Measurements from ENCODE around the gene SNAPIN.

The SNAPIN gene

DNA sequence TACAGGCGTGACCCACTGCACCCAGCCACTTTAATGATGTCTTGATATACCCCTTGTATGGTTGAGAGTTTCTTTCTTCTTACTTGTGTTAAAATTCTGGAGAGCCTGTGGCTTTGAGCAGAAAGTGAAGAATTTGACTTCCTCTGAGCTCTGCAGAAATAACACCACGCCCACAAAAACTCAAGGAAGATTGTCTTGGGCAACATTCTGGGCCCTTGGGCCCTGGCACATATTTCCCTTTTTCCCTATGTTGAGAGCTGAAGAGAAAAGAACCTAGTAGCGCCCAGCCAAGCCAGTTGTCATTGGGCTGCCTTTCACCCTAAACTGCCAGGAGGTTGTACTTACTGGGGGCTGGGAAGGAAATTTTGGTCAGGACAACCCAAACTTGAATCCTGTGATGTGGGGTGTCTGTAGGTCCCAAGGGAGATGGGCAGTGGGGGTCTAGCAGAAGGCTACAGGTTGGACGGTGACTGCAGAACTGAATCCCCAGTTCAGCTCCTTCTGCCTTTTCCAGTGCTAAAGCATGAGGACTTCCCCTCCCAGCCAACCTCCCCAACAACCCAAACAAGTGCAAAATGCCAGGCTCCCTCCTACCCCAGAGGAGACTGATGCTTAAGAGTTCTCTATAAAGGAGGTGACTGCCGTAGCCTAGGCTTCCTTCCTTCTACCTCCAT lies 11.7 kb upstream of the SNAPIN start:
- no peak for DNase-seq (ENCODE audit: low spot score)
- TF ChIP-seq CTCF (IDR thresholded peaks at IDR 0.05; ENCODE audit: borderline replicate concordance, control extremely low read depth, extremely low read depth, insufficient read depth, missing control alignments), result no peak

GRCh38 chr1:153647346-153647714 lies 11.2 kb upstream of the SNAPIN start:
- in situ Hi-C loops (cut with MboI; ENCODE audit: low sequenced_read_pairs, unreplicated experiment), result no loop called here
- no peak for TF ChIP-seq CTCF (IDR thresholded peaks at IDR 0.05; ENCODE audit: borderline replicate concordance, control extremely low read depth, extremely low read depth, insufficient read depth, missing control alignments)
- no peak for DNase-seq (ENCODE audit: low spot score)

More for the DNA sequence above, 11.7 kb upstream of the SNAPIN start:
- in situ Hi-C loops (cut with MboI; ENCODE audit: low sequenced_read_pairs, unreplicated experiment), result no loop called here

GRCh38 chr1:153648000-153648643 lies 10.4 kb upstream of the SNAPIN start:
- no peak for TF ChIP-seq CTCF (IDR thresholded peaks at IDR 0.05; ENCODE audit: borderline replicate concordance, control extremely low read depth, extremely low read depth, insufficient read depth, missing control alignments)
- in situ Hi-C loops (cut with MboI; ENCODE audit: low sequenced_read_pairs, unreplicated experiment), result no loop called here
- no peak for DNase-seq (ENCODE audit: low spot score)

- no peak for TF ChIP-seq CTCF (IDR thresholded peaks at IDR 0.05; ENCODE audit: borderline replicate concordance, control extremely low read depth, extremely low read depth, insufficient read depth, missing control alignments)
Observed at GRCh38 chr1:153649137-153649862, 9.2 kb upstream of the SNAPIN start.

DNA sequence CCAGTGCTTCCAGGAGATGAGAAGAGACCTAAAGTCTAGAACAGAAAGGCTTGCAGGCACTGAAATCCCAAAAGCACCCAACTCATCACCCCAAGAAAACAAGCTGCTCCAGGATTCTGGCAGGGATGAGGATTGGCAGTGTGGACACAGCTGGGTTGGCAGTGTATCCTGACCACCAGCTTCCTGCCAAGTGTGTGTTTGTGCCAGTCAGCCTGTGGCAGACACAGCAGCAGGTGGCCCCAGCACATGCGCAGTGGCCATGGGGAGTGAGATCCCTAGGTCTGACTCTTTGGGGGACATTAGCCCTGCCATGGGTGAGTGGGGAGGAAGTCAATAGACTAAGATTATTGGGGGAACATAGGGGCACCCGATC lies 8.7 kb upstream of the SNAPIN start:
- in situ Hi-C loops (cut with MboI; ENCODE audit: low sequenced_read_pairs, unreplicated experiment), result no loop called here
- no peak for TF ChIP-seq CTCF (IDR thresholded peaks at IDR 0.05; ENCODE audit: borderline replicate concordance, control extremely low read depth, extremely low read depth, insufficient read depth, missing control alignments)
- DNase-seq (ENCODE audit: low spot score), result no peak

More at GRCh38 chr1:153649137-153649862, 9.2 kb upstream of the SNAPIN start:
- no peak for DNase-seq (ENCODE audit: low spot score)
- in situ Hi-C loops (cut with MboI; ENCODE audit: low sequenced_read_pairs, unreplicated experiment), result no loop called here

DNA sequence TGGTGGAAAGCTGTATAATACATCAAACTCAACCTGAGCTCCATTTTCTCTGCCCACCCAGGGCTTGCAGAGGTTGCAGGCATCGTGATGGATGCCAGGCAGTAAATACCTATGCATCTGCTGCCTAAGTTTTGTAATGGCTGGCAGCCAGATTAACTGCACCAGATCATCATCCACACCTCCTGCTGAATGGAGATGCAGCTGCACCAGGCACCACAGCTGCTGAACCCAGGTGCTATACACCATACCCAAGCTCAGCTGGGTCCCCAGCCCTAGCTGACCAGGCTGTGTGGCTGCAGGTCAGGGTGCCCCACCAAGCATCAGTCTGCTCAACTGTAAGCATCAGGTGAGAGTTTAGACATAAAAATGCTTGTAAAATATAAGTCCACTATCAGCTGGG lies 6.7 kb upstream of the SNAPIN start:
- no peak for TF ChIP-seq CTCF (IDR thresholded peaks at IDR 0.05; ENCODE audit: borderline replicate concordance, control extremely low read depth, extremely low read depth, insufficient read depth, missing control alignments)
- no peak for DNase-seq (ENCODE audit: low spot score)
- in situ Hi-C loops (cut with MboI; ENCODE audit: low sequenced_read_pairs, unreplicated experiment), result no loop called here
